Astrocyte (in vitro differentiated cells and primary cell): ENCODE data around the gene BTG2. TPM values are rescaled to one million over a fixed set of nuclear protein-coding genes. Genes with fewer than 3 reads are reported as not detected.
A peak's percentile ranks its signal among the peaks of the same experiment; 100 is the strongest.

Experiments
- DNase-seq: peaks from one replicate; pipeline ENCODE4 v3.0.0-alpha.2; 2010; ENCODE audit warnings: low read depth
- FAIRE-seq: peaks from 2 replicates; lab custom pipeline; 2011; peaks lifted over from hg19 to GRCh38; lab: Jason Lieb, UNC
- H2AFZ ChIP-seq: 2 replicates; pipeline ENCODE4 v1.6.0; 2012; ENCODE audit warnings: low read depth, low read length, inconsistent platforms
- H3K27ac ChIP-seq: 2 replicates; pipeline ENCODE4 v1.5.1; 2011; ENCODE audit warnings: low read depth, low read length, inconsistent platforms
- H3K27me3 ChIP-seq: 2 replicates; pipeline ENCODE4 v1.6.0; 2011; ENCODE audit warnings: low read length, inconsistent platforms; ENCODE audit not compliant: insufficient read depth
- H3K36me3 ChIP-seq: 2 replicates; pipeline ENCODE4 v1.5.1; 2011; ENCODE audit warnings: low read length, inconsistent platforms; ENCODE audit not compliant: insufficient read depth
- H3K4me1 ChIP-seq: 2 replicates; pipeline ENCODE4 v1.5.1; 2011; ENCODE audit warnings: low read length, inconsistent platforms; ENCODE audit not compliant: insufficient read depth
- H3K4me2 ChIP-seq: 2 replicates; pipeline ENCODE4 v1.6.0; 2012; ENCODE audit warnings: low read length, inconsistent platforms
- H3K4me3 ChIP-seq: 2 replicates; pipeline ENCODE4 v1.5.1; 2011; ENCODE audit warnings: low read depth, mild to moderate bottlenecking, low read length, inconsistent platforms; ENCODE audit not compliant: insufficient read depth
- H3K79me2 ChIP-seq: 2 replicates; pipeline ENCODE4 v1.6.0; 2012; ENCODE audit warnings: mild to moderate bottlenecking, low read length, inconsistent platforms; ENCODE audit not compliant: insufficient read depth
- H3K9ac ChIP-seq: 2 replicates; pipeline ENCODE4 v1.6.0; 2012; ENCODE audit warnings: mild to moderate bottlenecking, low read length, inconsistent platforms
- H3K9me3 ChIP-seq: 2 replicates; pipeline ENCODE4 v1.5.1; 2012; ENCODE audit warnings: low read depth, mild to moderate bottlenecking, low read length, inconsistent platforms; ENCODE audit not compliant: insufficient read depth
- H4K20me1 ChIP-seq: 2 replicates; pipeline ENCODE4 v1.6.0; 2012; ENCODE audit warnings: low read length, inconsistent platforms; ENCODE audit not compliant: insufficient read depth
- H3K27ac Mint-ChIP-seq: one replicate; pipeline ENCODE4 v1.8.0; 2021; ENCODE audit warnings: mild to moderate bottlenecking, mixed read lengths; ENCODE audit not compliant: unreplicated experiment
- H3K27me3 Mint-ChIP-seq: one replicate; pipeline ENCODE4 v1.8.0; 2021; ENCODE audit warnings: low read depth, mixed read lengths; ENCODE audit not compliant: unreplicated experiment
- H3K36me3 Mint-ChIP-seq: one replicate; pipeline ENCODE4 v1.8.0; 2021; ENCODE audit warnings: low read depth, mixed read lengths; ENCODE audit not compliant: unreplicated experiment
- H3K4me1 Mint-ChIP-seq: one replicate; pipeline ENCODE4 v1.8.0; 2021; ENCODE audit warnings: low read depth, mixed read lengths; ENCODE audit not compliant: unreplicated experiment
- H3K4me3 Mint-ChIP-seq: one replicate; pipeline ENCODE4 v1.8.0; 2021; ENCODE audit warnings: mild to moderate bottlenecking, moderate library complexity, mixed read lengths; ENCODE audit not compliant: unreplicated experiment
- H3K9me3 Mint-ChIP-seq: one replicate; pipeline ENCODE4 v1.8.0; 2021; ENCODE audit warnings: mild to moderate bottlenecking, mixed read lengths; ENCODE audit not compliant: unreplicated experiment
- EZH2 ChIP-seq: IDR thresholded peaks from 2 replicates; pipeline ENCODE4 v1.6.1; 2012; ENCODE audit warnings: mild to moderate bottlenecking, low read length, inconsistent platforms; ENCODE audit not compliant: insufficient read depth
- total RNA-seq: library from RNA; stranded (reverse); gene quantifications from 2 replicates; pipeline ENCODE4 v1.2.1, GENCODE V29; 2021
- TF ChIP-seq, protein P1 (sequence below): IDR thresholded peaks from 2 replicates; pipeline ENCODE4 v1.5.1; 2011; ENCODE audit warnings: low read depth, mild to moderate bottlenecking, inconsistent platforms, low read length, moderate library complexity; ENCODE audit not compliant: insufficient read depth

The BTG2 gene
- total RNA-seq, 1 donor from 2014 or later: 58.3 TPM

DNA sequence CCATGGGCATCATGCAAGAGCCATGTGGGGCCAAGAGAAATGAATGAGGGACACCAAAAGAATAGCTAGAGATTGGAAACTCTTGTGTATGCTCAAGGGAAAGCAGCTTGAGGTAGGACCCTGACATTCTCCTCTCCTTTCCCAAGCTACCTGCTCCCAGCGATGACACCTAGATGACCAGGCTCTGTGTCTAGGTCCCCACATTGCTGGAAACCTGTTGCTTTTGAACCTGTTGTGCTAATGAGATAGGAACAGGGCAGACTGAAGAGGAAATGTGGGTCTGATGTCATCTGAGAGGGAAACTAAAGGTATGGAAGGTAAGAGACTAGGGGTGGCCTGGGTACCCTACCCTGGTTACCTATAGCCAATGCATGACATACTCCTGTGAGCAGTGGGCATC is 43.8 kb downstream of the BTG2 start:
- peaks cover 3% of the 10 kb centered on the region for H3K4me1 ChIP-seq
- H2AFZ ChIP-seq: no peak overlapping the region
- H3K36me3 ChIP-seq: no peaks in the 10 kb centered on the region
- H3K4me3 Mint-ChIP-seq: no peak overlapping the region
- DNase-seq: no peak
- peaks cover 50% of the 10 kb centered on the region for H3K27me3 Mint-ChIP-seq
- no peak for TF ChIP-seq EZH2
- TF ChIP-seq, protein P1, sequence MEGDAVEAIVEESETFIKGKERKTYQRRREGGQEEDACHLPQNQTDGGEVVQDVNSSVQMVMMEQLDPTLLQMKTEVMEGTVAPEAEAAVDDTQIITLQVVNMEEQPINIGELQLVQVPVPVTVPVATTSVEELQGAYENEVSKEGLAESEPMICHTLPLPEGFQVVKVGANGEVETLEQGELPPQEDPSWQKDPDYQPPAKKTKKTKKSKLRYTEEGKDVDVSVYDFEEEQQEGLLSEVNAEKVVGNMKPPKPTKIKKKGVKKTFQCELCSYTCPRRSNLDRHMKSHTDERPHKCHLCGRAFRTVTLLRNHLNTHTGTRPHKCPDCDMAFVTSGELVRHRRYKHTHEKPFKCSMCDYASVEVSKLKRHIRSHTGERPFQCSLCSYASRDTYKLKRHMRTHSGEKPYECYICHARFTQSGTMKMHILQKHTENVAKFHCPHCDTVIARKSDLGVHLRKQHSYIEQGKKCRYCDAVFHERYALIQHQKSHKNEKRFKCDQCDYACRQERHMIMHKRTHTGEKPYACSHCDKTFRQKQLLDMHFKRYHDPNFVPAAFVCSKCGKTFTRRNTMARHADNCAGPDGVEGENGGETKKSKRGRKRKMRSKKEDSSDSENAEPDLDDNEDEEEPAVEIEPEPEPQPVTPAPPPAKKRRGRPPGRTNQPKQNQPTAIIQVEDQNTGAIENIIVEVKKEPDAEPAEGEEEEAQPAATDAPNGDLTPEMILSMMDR: no peak
- no peak overlapping the region for H3K9ac ChIP-seq
- H3K27me3 ChIP-seq: peaks cover 11% of the 10 kb centered on the region
- H3K36me3 Mint-ChIP-seq: no peaks in the 10 kb centered on the region
- no peak overlapping the region for H3K4me2 ChIP-seq
- no peak for FAIRE-seq
- H3K9me3 Mint-ChIP-seq: peaks cover 5% of the 10 kb centered on the region
- no peak overlapping the region for H3K27ac ChIP-seq
- no peak overlapping the region for H3K27ac Mint-ChIP-seq
- H3K4me1 Mint-ChIP-seq: no peaks in the 10 kb centered on the region
- H3K79me2 ChIP-seq: no peaks in the 10 kb centered on the region
- no peaks in the 10 kb centered on the region for H3K9me3 ChIP-seq
- no peak overlapping the region for H3K4me3 ChIP-seq
- no peaks in the 10 kb centered on the region for H4K20me1 ChIP-seq

DNA sequence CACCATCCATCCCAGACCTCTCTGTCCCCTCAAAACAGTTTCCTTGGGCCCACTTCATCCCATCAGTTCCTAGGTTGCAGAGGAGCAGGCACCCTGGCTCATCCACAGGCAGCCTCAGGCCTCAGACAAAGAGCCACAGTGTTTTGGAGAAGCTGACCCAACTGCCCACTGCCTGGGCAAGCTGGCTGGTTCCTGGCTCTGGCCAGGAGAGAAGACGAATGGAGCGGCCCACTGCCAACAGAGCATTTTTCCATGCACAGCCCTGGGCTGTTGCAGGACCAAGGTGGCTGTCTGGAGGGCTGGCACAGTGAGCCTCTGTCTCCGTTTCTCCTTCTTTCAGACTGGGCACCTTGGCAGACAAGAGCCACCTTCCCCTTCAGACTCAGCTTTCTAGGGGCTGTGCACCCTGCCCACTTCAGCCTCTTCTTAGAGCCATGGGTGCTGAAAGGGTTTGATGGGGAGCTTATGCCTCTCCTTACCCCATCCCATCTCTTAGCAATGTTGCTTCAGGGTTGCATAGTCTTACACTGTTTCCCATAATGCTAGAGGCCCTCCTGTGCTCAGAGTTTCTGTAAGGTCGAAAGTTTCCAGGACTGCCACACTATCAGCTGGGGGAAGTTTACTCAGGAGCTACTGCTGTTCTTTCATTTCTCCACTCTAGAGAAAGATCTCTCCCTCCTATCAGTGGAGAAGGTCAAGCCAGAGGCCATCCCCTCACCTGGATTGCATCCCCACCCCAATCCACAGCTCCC is 44.6 kb downstream of the BTG2 start:
- Histone ChIP-seq H3K4me2 (no peak overlapping the region), H3K9me3 (no peaks in the 10 kb centered on the region), H3K27me3 (peaks cover 8% of the 10 kb centered on the region), H3K36me3 (no peaks in the 10 kb centered on the region), H3K27ac (no peak overlapping the region), H3K79me2 (no peaks in the 10 kb centered on the region), H4K20me1 (no peaks in the 10 kb centered on the region), H3K4me1 (peaks cover 6% of the 10 kb centered on the region), H2AFZ (no peak overlapping the region), H3K4me3 (no peak overlapping the region), H3K9ac (no peak overlapping the region)
- Mint-ChIP-seq H3K9me3 (peaks cover 5% of the 10 kb centered on the region), H3K27ac (no peak overlapping the region), H3K4me3 (no peak overlapping the region), H3K27me3 (peaks cover 47% of the 10 kb centered on the region), H3K36me3 (no peaks in the 10 kb centered on the region), H3K4me1 (no peaks in the 10 kb centered on the region)
- TF ChIP-seq, protein P1: no peak
- no peak for TF ChIP-seq EZH2
- DNase-seq (no peak), FAIRE-seq (no peak)

DNA sequence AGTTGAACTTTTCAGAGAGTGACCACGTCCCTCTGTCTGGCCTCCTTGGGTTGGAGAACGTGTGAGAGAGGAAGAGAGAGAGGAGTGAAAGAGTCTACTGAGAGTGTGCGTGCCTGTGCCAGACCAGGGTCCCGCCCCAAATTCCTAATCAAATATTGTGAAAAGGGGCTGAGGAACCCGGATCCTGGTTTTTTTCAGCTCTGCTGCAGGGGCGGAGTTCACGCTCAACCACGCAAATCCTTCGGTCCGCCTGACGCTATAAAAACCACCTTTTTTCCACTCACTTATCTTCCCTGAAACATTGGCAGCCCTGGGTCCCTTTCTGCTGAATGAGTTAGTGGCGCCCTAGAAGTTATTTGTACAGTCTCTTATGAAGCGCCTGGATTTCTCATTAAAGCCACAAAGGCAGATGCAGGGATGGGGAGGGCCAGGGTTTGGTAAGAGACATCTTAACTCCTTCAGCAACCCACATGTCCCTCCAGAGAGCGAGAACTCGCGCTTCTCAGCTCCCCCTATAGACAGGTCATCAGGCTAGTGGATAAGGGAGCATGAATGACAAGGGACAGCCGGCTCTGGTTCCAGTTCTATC is 45.8 kb downstream of the BTG2 start, which contains the start of gene FMOD:
TSS of gene FMOD (minus strand) at position 86 of the 589 bp plus-strand sequence. CDS start 2,852 bp downstream, outside the sequence.
- Histone ChIP-seq H3K9me3 (no peaks in the 10 kb centered on the region), H3K27ac (no peak within 1 kb of the TSS), H2AFZ (no peak within 1 kb of the TSS), H3K79me2 (no peaks in the 10 kb centered on the region), H3K36me3 (no peaks in the 10 kb centered on the region), H3K4me1 (peaks cover 6% of the 10 kb centered on the region), H4K20me1 (no peaks in the 10 kb centered on the region), H3K27me3 (peaks cover 10% of the 10 kb centered on the region), H3K4me2 (peak within 1 kb of the TSS; percentile 13), H3K9ac (no peak within 1 kb of the TSS), H3K4me3 (no peak within 1 kb of the TSS)
- no peak within 1 kb of the TSS for H3K4me3 Mint-ChIP-seq
- peaks cover 5% of the 10 kb centered on the region for H3K9me3 Mint-ChIP-seq
- no peaks in the 10 kb centered on the region for H3K36me3 Mint-ChIP-seq
- no peaks in the 10 kb centered on the region for H3K4me1 Mint-ChIP-seq
- FAIRE-seq (no peak), DNase-seq (peak; percentile 47)
- TF ChIP-seq, protein P1: no peak
- TF ChIP-seq EZH2: no peak
- peaks cover 47% of the 10 kb centered on the region for H3K27me3 Mint-ChIP-seq
- H3K27ac Mint-ChIP-seq: no peak within 1 kb of the TSS
